Measurements from ENCODE around the gene ATOSB. TPM values are rescaled to one million over a fixed set of nuclear protein-coding genes. Genes with fewer than 3 reads are reported as not detected.
A peak's percentile ranks its signal among the peaks of the same experiment; 100 is the strongest.

ATOSB gene
- total and polyA plus RNA-seq, 9 of the 15 experiments (the other 6 are each of a cell fraction or from before 2014, with no cell fraction given) = 0.45 to 8.0 (median 4.2) TPM

DNA sequence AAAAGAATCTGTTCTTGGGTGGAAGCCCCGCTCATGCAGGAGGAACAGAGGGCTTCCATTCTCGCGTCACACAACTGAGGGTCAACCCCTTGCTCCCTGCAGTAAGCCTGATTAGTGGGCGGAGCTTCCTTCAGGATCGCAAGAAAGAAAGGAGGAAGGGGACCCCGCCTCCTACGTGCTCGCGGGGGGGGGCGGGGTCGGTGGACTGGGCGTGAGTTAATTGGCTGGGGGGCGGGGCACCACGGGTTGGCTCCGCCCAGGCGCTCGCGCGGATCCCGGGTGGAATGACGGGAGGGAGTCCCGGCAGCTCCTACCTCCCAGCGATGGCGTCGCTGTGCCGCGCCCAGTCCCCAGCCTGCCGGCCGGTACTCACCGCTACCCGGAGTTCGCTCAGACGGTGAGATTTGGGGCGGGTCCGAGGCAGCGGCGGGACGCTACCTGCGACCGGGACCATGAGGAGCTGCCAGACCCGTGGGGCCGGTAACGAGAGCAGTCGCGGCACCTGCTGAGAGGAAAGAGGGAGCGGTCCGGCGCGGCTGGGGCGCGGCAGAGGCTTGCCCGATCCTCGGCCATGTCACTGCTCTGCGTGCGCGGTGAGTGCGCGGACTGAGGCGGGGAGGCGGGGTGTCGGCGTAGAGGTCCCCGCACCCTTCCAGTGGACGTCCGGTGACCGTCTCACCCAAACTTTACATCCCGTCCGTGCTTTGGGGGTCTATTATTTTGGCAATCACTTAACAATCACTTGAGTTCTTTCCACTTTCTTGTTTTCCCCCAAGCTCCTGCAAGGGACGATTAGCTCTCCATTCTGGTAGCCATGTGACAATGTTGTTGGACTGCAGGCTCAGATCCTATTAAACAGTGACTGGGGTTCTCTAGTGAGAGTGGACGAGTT is 46.3 kb upstream of the ATOSB start, which contains the start of gene UNC13B (continued):
- TF ChIP-seq FUS (optimal IDR thresholded peaks at IDR 0.05; ENCODE audit: low read depth, low read length) = no peak
- no peak for TF ChIP-seq CCAR2 (IDR thresholded peaks at IDR 0.05; ENCODE audit: low read depth, low read length)
- TF ChIP-seq DNMT1 (IDR thresholded peaks at IDR 0.05) = no peak
- TF ChIP-seq ZNF551 (CRISPR knock-in tag; IDR thresholded peaks at IDR 0.05) = no peak
- TF ChIP-seq TBL1XR1 (IDR thresholded peaks at IDR 0.05; ENCODE audit: low read length in 2 of 2) = no peak
- peak; percentile 56; the same call in 1 of the 2 replicates for TF ChIP-seq MTA3 (IDR thresholded peaks at IDR 0.05; ENCODE audit: borderline replicate concordance)
- TF ChIP-seq BRD9 (IDR thresholded peaks at IDR 0.05; ENCODE audit: low read depth, partially characterized antibody) = no peak
- TF ChIP-seq ZNF124 (CRISPR knock-in tag; IDR thresholded peaks at IDR 0.05) = no peak
- TF ChIP-seq SPI1 (IDR thresholded peaks at IDR 0.05; ENCODE audit: borderline replicate concordance, low read depth, low read length) = peak; percentile 59; the same call in 1 of the 2 replicates
- TF ChIP-seq RBBP5 (IDR thresholded peaks at IDR 0.05; ENCODE audit: borderline replicate concordance, insufficient read depth, low read length, poor library complexity, severe bottlenecking) = peak; percentile 79
- TF ChIP-seq, protein P1, sequence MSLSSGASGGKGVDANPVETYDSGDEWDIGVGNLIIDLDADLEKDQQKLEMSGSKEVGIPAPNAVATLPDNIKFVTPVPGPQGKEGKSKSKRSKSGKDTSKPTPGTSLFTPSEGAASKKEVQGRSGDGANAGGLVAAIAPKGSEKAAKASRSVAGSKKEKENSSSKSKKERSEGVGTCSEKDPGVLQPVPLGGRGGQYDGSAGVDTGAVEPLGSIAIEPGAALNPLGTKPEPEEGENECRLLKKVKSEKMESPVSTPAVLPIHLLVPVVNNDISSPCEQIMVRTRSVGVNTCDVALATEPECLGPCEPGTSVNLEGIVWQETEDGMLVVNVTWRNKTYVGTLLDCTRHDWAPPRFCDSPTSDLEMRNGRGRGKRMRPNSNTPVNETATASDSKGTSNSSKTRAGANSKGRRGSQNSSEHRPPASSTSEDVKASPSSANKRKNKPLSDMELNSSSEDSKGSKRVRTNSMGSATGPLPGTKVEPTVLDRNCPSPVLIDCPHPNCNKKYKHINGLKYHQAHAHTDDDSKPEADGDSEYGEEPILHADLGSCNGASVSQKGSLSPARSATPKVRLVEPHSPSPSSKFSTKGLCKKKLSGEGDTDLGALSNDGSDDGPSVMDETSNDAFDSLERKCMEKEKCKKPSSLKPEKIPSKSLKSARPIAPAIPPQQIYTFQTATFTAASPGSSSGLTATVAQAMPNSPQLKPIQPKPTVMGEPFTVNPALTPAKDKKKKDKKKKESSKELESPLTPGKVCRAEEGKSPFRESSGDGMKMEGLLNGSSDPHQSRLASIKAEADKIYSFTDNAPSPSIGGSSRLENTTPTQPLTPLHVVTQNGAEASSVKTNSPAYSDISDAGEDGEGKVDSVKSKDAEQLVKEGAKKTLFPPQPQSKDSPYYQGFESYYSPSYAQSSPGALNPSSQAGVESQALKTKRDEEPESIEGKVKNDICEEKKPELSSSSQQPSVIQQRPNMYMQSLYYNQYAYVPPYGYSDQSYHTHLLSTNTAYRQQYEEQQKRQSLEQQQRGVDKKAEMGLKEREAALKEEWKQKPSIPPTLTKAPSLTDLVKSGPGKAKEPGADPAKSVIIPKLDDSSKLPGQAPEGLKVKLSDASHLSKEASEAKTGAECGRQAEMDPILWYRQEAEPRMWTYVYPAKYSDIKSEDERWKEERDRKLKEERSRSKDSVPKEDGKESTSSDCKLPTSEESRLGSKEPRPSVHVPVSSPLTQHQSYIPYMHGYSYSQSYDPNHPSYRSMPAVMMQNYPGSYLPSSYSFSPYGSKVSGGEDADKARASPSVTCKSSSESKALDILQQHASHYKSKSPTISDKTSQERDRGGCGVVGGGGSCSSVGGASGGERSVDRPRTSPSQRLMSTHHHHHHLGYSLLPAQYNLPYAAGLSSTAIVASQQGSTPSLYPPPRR (CRISPR knock-in tag; IDR thresholded peaks at IDR 0.05; ENCODE audit: borderline replicate concordance) = no peak
- no peak for TF ChIP-seq ADNP (tag; IDR thresholded peaks at IDR 0.05)
- TF ChIP-seq, protein P2, sequence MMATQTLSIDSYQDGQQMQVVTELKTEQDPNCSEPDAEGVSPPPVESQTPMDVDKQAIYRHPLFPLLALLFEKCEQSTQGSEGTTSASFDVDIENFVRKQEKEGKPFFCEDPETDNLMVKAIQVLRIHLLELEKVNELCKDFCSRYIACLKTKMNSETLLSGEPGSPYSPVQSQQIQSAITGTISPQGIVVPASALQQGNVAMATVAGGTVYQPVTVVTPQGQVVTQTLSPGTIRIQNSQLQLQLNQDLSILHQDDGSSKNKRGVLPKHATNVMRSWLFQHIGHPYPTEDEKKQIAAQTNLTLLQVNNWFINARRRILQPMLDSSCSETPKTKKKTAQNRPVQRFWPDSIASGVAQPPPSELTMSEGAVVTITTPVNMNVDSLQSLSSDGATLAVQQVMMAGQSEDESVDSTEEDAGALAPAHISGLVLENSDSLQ (IDR thresholded peaks at IDR 0.05) = no peak
- TF ChIP-seq FOXO4 (CRISPR knock-in tag; IDR thresholded peaks at IDR 0.05) = no peak
- peak; percentile 17 to 48; a peak in 2 of 4 replicates for TF ChIP-seq MAZ (CRISPR knock-in tag; conservative IDR thresholded peaks at IDR 0.05 in 1 of 2, IDR thresholded peaks at IDR 0.05 in 1 of 2)
- peak in 1 of 2 experiments; percentile 82; a peak in 2 of 4 replicates for TF ChIP-seq HDAC1 (IDR thresholded peaks at IDR 0.05)
- TF ChIP-seq ARHGAP35 (IDR thresholded peaks at IDR 0.05; ENCODE audit: partially characterized antibody) = no peak
- TF ChIP-seq TARDBP (IDR thresholded peaks at IDR 0.05) = peak; percentile 72; the same call in 1 of the 2 replicates
- peak; percentile 85 for TF ChIP-seq KDM2B (CRISPR knock-in tag; IDR thresholded peaks at IDR 0.05)
- no peak for TF ChIP-seq ETV6 (IDR thresholded peaks at IDR 0.05; ENCODE audit: borderline replicate concordance in 1 of 2, low read depth in 2 of 2, low read length in 1 of 2)
- no peak for TF ChIP-seq ETV6 (CRISPR knock-in tag; IDR thresholded peaks at IDR 0.05; ENCODE audit: borderline replicate concordance)
